Panc1 (cell line): ENCODE results near the gene MACROD2. TPM values are rescaled to one million over a fixed set of nuclear protein-coding genes. Genes with fewer than 3 reads are reported as not detected.

Experiments
- ATAC-seq: fragments of 200-7000 bp; cut with Tn5 transposase; 2 replicates; pipeline ENCODE4 v1.9.1; 2020; ENCODE audit warnings: mild to moderate bottlenecking, moderate library complexity
- BruUV-seq: library from RNA; stranded (reverse); fragments of 400-500 nt; replicated peaks from 2 replicates; lab custom pipeline; 2021; lab: Mats Ljungman, UMichigan
- CTCF ChIA-PET: fragments of 300-600 bp; sonication (Branson Sonifier 250); formaldehyde crosslinking; loops from one replicate; lab custom pipeline; 2022; ENCODE audit warnings: antibody characterized with exemption; lab: Charles Lee
- POLR2A ChIA-PET: fragments of 300-600 bp; sonication (Branson Sonifier 250); formaldehyde crosslinking; loops from one replicate; lab custom pipeline; 2022; ENCODE audit warnings: antibody characterized with exemption; lab: Charles Lee
- DNase-seq: peaks from one replicate; pipeline ENCODE4 v3.0.0-alpha.2; 2010; ENCODE audit warnings: low read depth, low spot score
- H3K27ac ChIP-seq: 2 replicates; pipeline ENCODE4 v1.5.1; 2011; ENCODE audit warnings: mild to moderate bottlenecking, low read length, inconsistent platforms
- H3K27me3 ChIP-seq: fragments of 200-500 bp; sonication (Bioruptor generic); 2 replicates; pipeline ENCODE4 v1.6.0; 2014; ENCODE audit warnings: low read length, inconsistent platforms; ENCODE audit not compliant: control insufficient read depth, insufficient read depth
- H3K36me3 ChIP-seq: fragments of 200-500 bp; sonication (Bioruptor generic); 2 replicates; pipeline ENCODE4 v1.5.1; 2014; ENCODE audit warnings: inconsistent platforms, mild to moderate bottlenecking, low read length, moderate library complexity; ENCODE audit not compliant: control insufficient read depth, insufficient read depth
- H3K4me1 ChIP-seq: 2 replicates; pipeline ENCODE4 v1.5.1; 2011; ENCODE audit warnings: inconsistent platforms, mild to moderate bottlenecking, low read length, moderate library complexity; ENCODE audit not compliant: control insufficient read depth, insufficient read depth
- H3K4me3 ChIP-seq, 2 experiments: 2 replicates each; pipeline ENCODE4 v1.5.1; 2011 to 2012; ENCODE audit warnings: low read depth in 2 of 2, low read length in 2 of 2, mild to moderate bottlenecking in 2 of 2, inconsistent platforms in 1 of 2, moderate library complexity in 1 of 2
- H3K9me3 ChIP-seq: fragments of 200-500 bp; sonication (Bioruptor generic); 2 replicates; pipeline ENCODE4 v1.5.1; 2014; ENCODE audit warnings: low read depth, mild to moderate bottlenecking, inconsistent platforms, low read length, moderate library complexity; ENCODE audit not compliant: control insufficient read depth, insufficient read depth
- CTCF ChIP-seq: fragments of 450-650 bp; IDR thresholded peaks from 2 replicates; pipeline ENCODE4 v1.5.1; 2017; ENCODE audit warnings: mild to moderate bottlenecking
- POLR2AphosphoS5 ChIP-seq: IDR thresholded peaks from 2 replicates; pipeline ENCODE4 v1.6.1; 2012; ENCODE audit warnings: mild to moderate bottlenecking, low read depth, low read length, moderate library complexity
- REST ChIP-seq, 2 experiments: IDR thresholded peaks; 2 replicates each; pipeline ENCODE4 v1.6.1; 2011 to 2012; ENCODE audit warnings: low read depth in 2 of 2, control low read depth in 1 of 2, low read length in 1 of 2, mild to moderate bottlenecking in 1 of 2, moderate library complexity in 1 of 2; ENCODE audit not compliant: insufficient read depth in 1 of 2
- SIN3A ChIP-seq: IDR thresholded peaks from 2 replicates; pipeline ENCODE4 v1.6.1; 2012; ENCODE audit warnings: low read depth, mild to moderate bottlenecking, low read length, moderate library complexity, borderline replicate concordance; ENCODE audit not compliant: insufficient read depth
- TCF7L2 ChIP-seq: IDR thresholded peaks from 2 replicates; pipeline ENCODE4 v1.6.1; 2011; ENCODE audit warnings: mild to moderate bottlenecking, low read depth, low read length, inconsistent platforms
- in situ Hi-C: cut with HindIII; loops from 2 replicates; pipeline ENCODE4 v1.10.0; 2016; ENCODE audit warnings: low sequenced_read_pairs, low pct_unique_long_range_greater_than_20kb
- intact Hi-C: fragments of 100-400 bp; cut with micrococcal nuclease; formaldehyde crosslinking; loops from one replicate; pipeline ENCODE4 v1.10.0; 2022; ENCODE audit not compliant: unreplicated experiment
- total RNA-seq: library from RNA; stranded (reverse); gene quantifications from one replicate; pipeline ENCODE4 v1.2.1, GENCODE V29; 2021; ENCODE audit not compliant: unreplicated experiment

Gene MACROD2
- total RNA-seq, 1 experiment from 2014 or later: 1.2 TPM

- TF ChIP-seq CTCF: no peak
- TF ChIP-seq POLR2AphosphoS5: no peak
- no peak for TF ChIP-seq TCF7L2
- no peak for TF ChIP-seq REST (IDR thresholded peaks at IDR 0.05; ENCODE audit: insufficient read depth in 1 of 2, low read depth in 2 of 2, low read length in 1 of 2)
- no peak for TF ChIP-seq SIN3A
- ChIA-PET POLR2A (no interaction called here), CTCF (interaction anchor here (0.7 kb wide), 1 partner anchor 1031 kb away, joined by 4 read pairs; no protein-coding TSS in a partner anchor)
- no peak overlapping the region for H3K27ac ChIP-seq
- no peaks in the 10 kb centered on the region for H3K9me3 ChIP-seq
- H3K4me1 ChIP-seq: no peaks in the 10 kb centered on the region
- H3K4me3 ChIP-seq: no peak overlapping the region
- intact Hi-C loops (no loop called here), in situ Hi-C loops (no loop called here)
- no peaks in the 10 kb centered on the region for H3K27me3 ChIP-seq
- no peak for DNase-seq
- no peak for ATAC-seq
- BruUV-seq: no TSS peak
- no peaks in the 10 kb centered on the region for H3K36me3 ChIP-seq
These were observed 936.7 kb downstream of the MACROD2 start for GRCh38 chr20:14932040-14932439.

DNA sequence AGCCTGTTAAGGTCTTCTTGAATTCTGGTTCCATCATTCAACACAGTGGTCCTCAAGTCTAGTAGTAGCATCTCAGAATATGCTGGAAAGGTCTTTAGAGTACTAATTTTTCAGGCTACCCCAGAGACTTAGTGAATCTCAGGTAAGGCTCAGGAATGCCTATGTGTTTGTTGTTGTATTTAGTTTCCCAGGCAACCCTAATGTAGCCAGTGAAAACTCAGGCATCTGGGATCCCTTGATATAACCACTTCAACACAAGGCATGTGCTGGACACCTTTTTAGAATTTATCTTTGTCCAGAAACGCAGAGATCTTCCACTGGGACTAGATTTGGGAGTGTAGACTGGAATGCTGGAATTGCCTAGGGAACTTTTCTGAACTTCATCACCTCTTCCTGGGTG is 940.0 kb downstream of the MACROD2 start:
- no peaks in the 10 kb centered on the region for H3K36me3 ChIP-seq
- ATAC-seq (no peak), DNase-seq (no peak)
- ChIA-PET POLR2A (no interaction called here), CTCF (no interaction called here)
- H3K9me3 ChIP-seq: no peaks in the 10 kb centered on the region
- intact Hi-C loops (no loop called here), in situ Hi-C loops (no loop called here)
- no TSS peak for BruUV-seq
- no peak for TF ChIP-seq SIN3A
- TF ChIP-seq TCF7L2: no peak
- TF ChIP-seq POLR2AphosphoS5: no peak
- TF ChIP-seq CTCF: no peak
- TF ChIP-seq REST (IDR thresholded peaks at IDR 0.05; ENCODE audit: insufficient read depth in 1 of 2, low read depth in 2 of 2, low read length in 1 of 2): no peak
- H3K4me1 ChIP-seq: no peaks in the 10 kb centered on the region
- no peak overlapping the region for H3K27ac ChIP-seq
- H3K4me3 ChIP-seq: no peak overlapping the region
- H3K27me3 ChIP-seq: no peaks in the 10 kb centered on the region
